Neural progenitor cell (in vitro differentiated cells): ENCODE results near the gene C9orf50. TPM values are rescaled to one million over a fixed set of nuclear protein-coding genes. Genes with fewer than 3 reads are reported as not detected.

ENCODE experiments used
- DNase-seq: peaks from one replicate; pipeline ENCODE4 v3.0.0-alpha.2; 2016; ENCODE audit warnings: low spot score
- H2AFZ ChIP-seq: fragments of 200-600 bp; sonication (generic); replicated peaks from 2 replicates; pipeline ENCODE4 v1.6.1; 2016; ENCODE audit warnings: antibody characterized with exemption
- H3F3A ChIP-seq: fragments of 200-600 bp; sonication (generic); 2 replicates; pipeline ENCODE4 v1.6.1; 2016; ENCODE audit warnings: antibody characterized with exemption, low read depth
- H3K27ac ChIP-seq: fragments of 200-600 bp; sonication (generic); 2 replicates; pipeline ENCODE4 v1.5.1; 2016; ENCODE audit warnings: mild to moderate bottlenecking
- H3K27me3 ChIP-seq: fragments of 200-600 bp; sonication (generic); 2 replicates; pipeline ENCODE4 v1.6.1; 2016; ENCODE audit warnings: mild to moderate bottlenecking, moderate library complexity
- H3K36me3 ChIP-seq: fragments of 200-600 bp; sonication (generic); 2 replicates; pipeline ENCODE4 v1.5.1; 2016
- H3K4me1 ChIP-seq: fragments of 200-600 bp; sonication (generic); 2 replicates; pipeline ENCODE4 v1.6.1; 2016; ENCODE audit warnings: mixed run types
- H3K4me2 ChIP-seq: fragments of 200-600 bp; sonication (generic); 2 replicates; pipeline ENCODE4 v1.6.1; 2016
- H3K4me3 ChIP-seq: fragments of 200-600 bp; sonication (generic); 2 replicates; pipeline ENCODE4 v1.5.1; 2016
- H3K79me2 ChIP-seq: fragments of 200-600 bp; sonication (generic); 2 replicates; pipeline ENCODE4 v1.6.1; 2016; ENCODE audit warnings: low read depth
- H3K9ac ChIP-seq: fragments of 200-600 bp; sonication (generic); 2 replicates; pipeline ENCODE4 v1.6.1; 2016
- H3K9me3 ChIP-seq: fragments of 200-600 bp; sonication (generic); 2 replicates; pipeline ENCODE4 v1.5.1; 2016; ENCODE audit warnings: low read depth
- H4K20me1 ChIP-seq: fragments of 200-600 bp; sonication (generic); 2 replicates; pipeline ENCODE4 v1.6.1; 2016; ENCODE audit warnings: low read depth
- H3K27ac Mint-ChIP-seq: 3 replicates; pipeline ENCODE4 v1.8.0; 2021; ENCODE audit warnings: mixed read lengths
- H3K27me3 Mint-ChIP-seq: 2 replicates; pipeline ENCODE4 v1.8.0; 2022; ENCODE audit warnings: low read depth, mild to moderate bottlenecking, inconsistent platforms, moderate library complexity, mixed read lengths; ENCODE audit not compliant: insufficient read depth
- H3K36me3 Mint-ChIP-seq: 3 replicates; pipeline ENCODE4 v1.8.0; 2021; ENCODE audit warnings: mixed read lengths
- H3K4me1 Mint-ChIP-seq: 3 replicates; pipeline ENCODE4 v1.8.0; 2021; ENCODE audit warnings: mixed read lengths
- H3K4me3 Mint-ChIP-seq: 3 replicates; pipeline ENCODE4 v1.8.0; 2021; ENCODE audit warnings: mild to moderate bottlenecking, moderate library complexity, mixed read lengths
- H3K9me3 Mint-ChIP-seq: 3 replicates; pipeline ENCODE4 v1.8.0; 2020; ENCODE audit warnings: mixed read lengths
- CTCF ChIP-seq: fragments of 200-600 bp; sonication (generic); IDR thresholded peaks from 2 replicates; pipeline ENCODE4 v1.5.1; 2017; ENCODE audit warnings: antibody characterized with exemption, mild to moderate bottlenecking
- EZH2 ChIP-seq: fragments of 200-600 bp; sonication (generic); IDR thresholded peaks from 2 replicates; pipeline ENCODE4 v1.6.1; 2017; ENCODE audit warnings: antibody characterized with exemption, mild to moderate bottlenecking, moderate library complexity
- EZH2phosphoT487 ChIP-seq: fragments of 200-600 bp; sonication (generic); IDR thresholded peaks from 2 replicates; pipeline ENCODE4 v1.6.1; 2017; ENCODE audit warnings: antibody characterized with exemption
- total RNA-seq: library from RNA; depleted of rRNA; stranded (reverse); fragments of >200 nt; gene quantifications from 2 replicates; pipeline ENCODE4 v1.2.3, GENCODE V29; 2015; ENCODE audit warnings: low replicate concordance

C9orf50 gene
- total RNA-seq, 1 donor from 2014 or later, result not detected

DNA sequence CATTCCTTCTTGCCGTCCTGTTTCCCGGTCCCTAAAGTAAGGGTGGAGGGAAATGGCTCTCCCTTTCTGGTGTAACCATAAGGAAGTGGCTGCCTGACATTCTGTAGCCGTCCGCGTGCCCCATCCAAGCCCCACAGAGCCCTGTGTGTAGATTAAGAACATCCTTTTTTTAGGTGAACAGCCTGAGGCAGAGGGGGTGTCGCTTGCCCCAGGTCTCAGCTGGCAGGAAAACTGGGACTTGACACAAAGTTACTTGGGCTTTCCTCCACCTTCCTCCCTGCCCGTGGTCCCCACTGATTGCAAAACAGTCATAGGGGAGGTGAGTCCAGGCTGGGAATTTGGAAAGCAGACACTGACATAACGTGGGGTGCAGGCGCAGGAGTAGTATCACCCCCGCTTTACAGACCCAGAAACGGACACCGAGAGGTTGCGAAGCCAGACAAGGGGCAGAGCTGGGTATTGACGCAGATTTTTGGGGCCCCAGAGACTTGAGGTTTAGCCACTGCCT lies 22.8 kb downstream of the C9orf50 start:
- no peak overlapping the region for H3K27ac ChIP-seq
- H3K27me3 Mint-ChIP-seq, result peaks cover 8% of the 10 kb centered on the region
- peaks cover 68% of the 10 kb centered on the region for H3K4me1 Mint-ChIP-seq

GRCh38 chr9:129597355-129598088 lies 23.4 kb downstream of the C9orf50 start:
- Histone ChIP-seq H3F3A (peaks cover 42% of the 10 kb centered on the region), H4K20me1 (no peaks in the 10 kb centered on the region), H3K27ac (no peak overlapping the region), H3K4me3 (peak overlapping the region; percentile 56), H3K36me3 (no peaks in the 10 kb centered on the region), H3K9ac (no peak overlapping the region), H3K4me2 (peak overlapping the region; percentile 77), H3K27me3 (no peaks in the 10 kb centered on the region), H3K9me3 (no peaks in the 10 kb centered on the region), H3K79me2 (no peaks in the 10 kb centered on the region), H3K4me1 (peaks cover 29% of the 10 kb centered on the region), H2AFZ (peak overlapping the region; percentile 71)
- no peaks in the 10 kb centered on the region for H3K36me3 Mint-ChIP-seq
- H3K27me3 Mint-ChIP-seq, result peaks cover 8% of the 10 kb centered on the region
- H3K9me3 Mint-ChIP-seq, result no peaks in the 10 kb centered on the region
- peaks cover 68% of the 10 kb centered on the region for H3K4me1 Mint-ChIP-seq
- peak overlapping the region; percentile 76 for H3K4me3 Mint-ChIP-seq
- DNase-seq, result peak; percentile 93
- no peak overlapping the region for H3K27ac Mint-ChIP-seq
- TF ChIP-seq CTCF (no peak), EZH2 (peak; percentile 32), EZH2phosphoT487 (no peak)

More for the DNA sequence above, 22.8 kb downstream of the C9orf50 start:
- Histone ChIP-seq H3K4me1 (peaks cover 26% of the 10 kb centered on the region), H3K36me3 (no peaks in the 10 kb centered on the region), H3K4me2 (peak overlapping the region; percentile 77), H3K9ac (no peak overlapping the region), H3F3A (peaks cover 42% of the 10 kb centered on the region), H3K9me3 (no peaks in the 10 kb centered on the region), H4K20me1 (no peaks in the 10 kb centered on the region), H3K79me2 (no peaks in the 10 kb centered on the region), H2AFZ (no peak overlapping the region), H3K27me3 (no peaks in the 10 kb centered on the region), H3K4me3 (peak overlapping the region; percentile 56)
- TF ChIP-seq EZH2phosphoT487 (no peak), EZH2 (no peak), CTCF (no peak)
- DNase-seq, result no peak
- Mint-ChIP-seq H3K27ac (peak overlapping the region; percentile 90), H3K36me3 (no peaks in the 10 kb centered on the region), H3K4me3 (peak overlapping the region; percentile 76), H3K9me3 (no peaks in the 10 kb centered on the region)

GRCh38 chr9:129596541-129597331 lies 24.2 kb downstream of the C9orf50 start:
- peaks cover 30% of the 10 kb centered on the region for H3K4me1 ChIP-seq
- TF ChIP-seq EZH2, result no peak
- no peak for TF ChIP-seq EZH2phosphoT487
- TF ChIP-seq CTCF, result no peak
- Mint-ChIP-seq H3K36me3 (no peaks in the 10 kb centered on the region), H3K4me3 (peak overlapping the region; percentile 80), H3K27me3 (peaks cover 13% of the 10 kb centered on the region), H3K27ac (no peak overlapping the region), H3K9me3 (no peaks in the 10 kb centered on the region), H3K4me1 (peaks cover 70% of the 10 kb centered on the region)
- no peaks in the 10 kb centered on the region for H4K20me1 ChIP-seq
- H3K79me2 ChIP-seq, result no peaks in the 10 kb centered on the region
- H2AFZ ChIP-seq, result peak overlapping the region; percentile 71
- H3K36me3 ChIP-seq, result no peaks in the 10 kb centered on the region
- DNase-seq, result peak; percentile 85
- H3K9me3 ChIP-seq, result no peaks in the 10 kb centered on the region
- H3K27ac ChIP-seq, result no peak overlapping the region
- peak overlapping the region; percentile 56 for H3K4me3 ChIP-seq
- no peak overlapping the region for H3K9ac ChIP-seq
- H3K4me2 ChIP-seq, result peak overlapping the region; percentile 77
- peaks cover 42% of the 10 kb centered on the region for H3F3A ChIP-seq
- H3K27me3 ChIP-seq, result no peaks in the 10 kb centered on the region
